SK-N-SH treated with all-trans-retinoic acid at 6 μM for 48 hours (cell line): ENCODE data around the gene CALHM1.

Source experiments
- ATAC-seq: fragments of 200-7000 bp; cut with Tn5 transposase; 3 replicates; pipeline ENCODE4 v1.9.1; 2020; ENCODE audit warnings: mild to moderate bottlenecking, moderate library complexity
- ARNTL ChIP-seq: fragments of 450-650 bp; formaldehyde crosslinking; IDR thresholded peaks from 2 replicates; pipeline ENCODE4 v1.5.0; 2020; ENCODE audit warnings: low read depth, mild to moderate bottlenecking, moderate library complexity, borderline replicate concordance
- BACH2 ChIP-seq: fragments of 250-450 bp; sonication (Bioruptor Pico); IDR thresholded peaks from 2 replicates; pipeline ENCODE4 v1.9.0; 2021; ENCODE audit warnings: mild to moderate bottlenecking, borderline replicate concordance
- CSDC2 ChIP-seq: fragments of 250-450 bp; sonication (Bioruptor Pico); IDR thresholded peaks from 2 replicates; pipeline ENCODE4 v1.5.0; 2020; ENCODE audit warnings: mild to moderate bottlenecking, moderate library complexity
- ESRRG ChIP-seq: fragments of 250-450 bp; sonication (Bioruptor Pico); IDR thresholded peaks from 2 replicates; pipeline ENCODE4 v1.6.1; 2021; ENCODE audit warnings: mild to moderate bottlenecking
- GLIS3 ChIP-seq: fragments of 250-450 bp; sonication (Bioruptor Pico); IDR thresholded peaks from 2 replicates; pipeline ENCODE4 v1.5.0; 2020; ENCODE audit warnings: mild to moderate bottlenecking, moderate library complexity
- ISL1 ChIP-seq: fragments of 250-450 bp; sonication (Bioruptor Pico); IDR thresholded peaks from 2 replicates; pipeline ENCODE4 v2.1.2; 2022; ENCODE audit warnings: mild to moderate bottlenecking, moderate library complexity
- OSR1 ChIP-seq: fragments of 250-450 bp; sonication (Bioruptor Pico); IDR thresholded peaks from 2 replicates; pipeline ENCODE4 v1.8.0; 2022; ENCODE audit warnings: moderate library complexity, mild to moderate bottlenecking, inconsistent platforms
- PPARA ChIP-seq: fragments of 250-450 bp; sonication (Bioruptor Pico); IDR thresholded peaks from 2 replicates; pipeline ENCODE4 v1.5.0; 2020; ENCODE audit warnings: mild to moderate bottlenecking, borderline replicate concordance
- RARB ChIP-seq: fragments of 250-450 bp; sonication (Bioruptor Pico); IDR thresholded peaks from 2 replicates; pipeline ENCODE4 v1.8.0; 2021; ENCODE audit warnings: mild to moderate bottlenecking, moderate library complexity
- SNAI2 ChIP-seq: fragments of 250-450 bp; sonication (Bioruptor Pico); IDR thresholded peaks from 2 replicates; pipeline ENCODE4 v1.5.0; 2020; ENCODE audit warnings: mild to moderate bottlenecking, moderate library complexity
- TCF4 ChIP-seq: fragments of 250-450 bp; sonication (Bioruptor Pico); IDR thresholded peaks from 2 replicates; pipeline ENCODE4 v1.8.0; 2021; ENCODE audit warnings: mild to moderate bottlenecking, moderate library complexity, borderline replicate concordance
- ZC3H10 ChIP-seq: fragments of 250-450 bp; sonication (Bioruptor Pico); IDR thresholded peaks from 2 replicates; pipeline ENCODE4 v1.5.1; 2021; ENCODE audit warnings: mild to moderate bottlenecking, moderate library complexity
- ZFP30 ChIP-seq: fragments of 450-650 bp; formaldehyde crosslinking; IDR thresholded peaks from 2 replicates; pipeline ENCODE4 v1.5.0; 2022; ENCODE audit warnings: mild to moderate bottlenecking, moderate library complexity
- ZNF565 ChIP-seq: fragments of 450-650 bp; formaldehyde crosslinking; conservative IDR thresholded peaks from 2 replicates; pipeline ENCODE4 v1.5.0; 2020; ENCODE audit warnings: low read depth, mild to moderate bottlenecking, moderate library complexity
- ZNF70 ChIP-seq: fragments of 450-650 bp; formaldehyde crosslinking; IDR thresholded peaks from 2 replicates; pipeline ENCODE4 v1.5.0; 2020; ENCODE audit warnings: mild to moderate bottlenecking, moderate library complexity
- ZNF8 ChIP-seq: fragments of 450-650 bp; formaldehyde crosslinking; IDR thresholded peaks from 2 replicates; pipeline ENCODE4 v1.5.0; 2020; ENCODE audit warnings: mild to moderate bottlenecking, moderate library complexity
- TF ChIP-seq, protein P1 (sequence below): fragments of 250-450 bp; sonication (Bioruptor Pico); IDR thresholded peaks from 2 replicates; pipeline ENCODE4 v1.8.0; 2020; ENCODE audit warnings: mild to moderate bottlenecking, moderate library complexity, borderline replicate concordance
- TF ChIP-seq, protein P2 (sequence below): fragments of 250-450 bp; sonication (Bioruptor Pico); IDR thresholded peaks from 2 replicates; pipeline ENCODE4 v1.5.1; 2020; ENCODE audit warnings: low read depth, mild to moderate bottlenecking, moderate library complexity
- TF ChIP-seq, protein P3 (sequence below): fragments of 250-450 bp; sonication (Bioruptor Pico); IDR thresholded peaks from 2 replicates; pipeline ENCODE4 v1.8.0; 2021; ENCODE audit warnings: low read depth, mild to moderate bottlenecking, moderate library complexity, borderline replicate concordance
- TF ChIP-seq, protein P4 (sequence below): fragments of 250-450 bp; sonication (Bioruptor Pico); IDR thresholded peaks from 2 replicates; pipeline ENCODE4 v1.5.0; 2020; ENCODE audit warnings: mild to moderate bottlenecking, moderate library complexity

CALHM1 gene

DNA sequence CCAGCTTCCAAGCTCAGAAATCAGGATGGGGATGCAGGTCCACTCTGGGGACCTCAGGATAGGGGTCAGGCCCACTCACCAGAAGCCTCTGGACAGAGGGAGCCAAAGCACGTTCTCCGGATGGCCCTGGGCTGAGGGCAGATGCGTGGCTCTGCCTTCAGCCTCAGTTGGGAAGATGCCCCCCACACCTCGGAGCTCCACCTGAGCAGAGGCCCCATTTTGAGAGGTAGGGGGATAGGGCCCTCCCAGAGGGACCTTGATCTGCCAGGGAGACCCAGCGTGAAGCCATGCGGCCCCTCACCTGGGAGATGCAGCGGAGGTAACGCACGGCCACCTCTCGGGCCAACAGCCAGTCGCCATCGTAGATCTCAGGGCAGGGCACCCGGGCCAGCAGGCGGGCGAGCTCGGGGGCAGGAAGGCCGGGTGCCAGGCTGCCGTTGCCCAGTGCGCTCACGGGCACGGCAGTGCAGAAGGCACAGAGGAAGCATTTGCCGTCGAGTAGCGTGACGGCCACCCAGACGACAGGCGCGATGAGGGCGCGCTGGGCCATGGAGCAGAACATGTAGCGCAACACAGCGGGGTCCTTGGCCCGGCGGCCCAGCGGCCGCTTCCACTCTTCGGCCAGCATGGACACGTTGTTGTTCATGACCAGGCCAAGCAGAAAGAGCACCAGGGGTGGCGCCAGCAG lies 660 bp downstream of the CALHM1 start:
- ATAC-seq, result no peak
- TF ChIP-seq ISL1 (CRISPR knock-in tag) (no peak), CSDC2 (CRISPR knock-in tag) (no peak), OSR1 (no peak), TCF4 (CRISPR knock-in tag) (no peak), ESRRG (CRISPR knock-in tag) (no peak), GLIS3 (CRISPR knock-in tag) (no peak)
- TF ChIP-seq, protein P1, sequence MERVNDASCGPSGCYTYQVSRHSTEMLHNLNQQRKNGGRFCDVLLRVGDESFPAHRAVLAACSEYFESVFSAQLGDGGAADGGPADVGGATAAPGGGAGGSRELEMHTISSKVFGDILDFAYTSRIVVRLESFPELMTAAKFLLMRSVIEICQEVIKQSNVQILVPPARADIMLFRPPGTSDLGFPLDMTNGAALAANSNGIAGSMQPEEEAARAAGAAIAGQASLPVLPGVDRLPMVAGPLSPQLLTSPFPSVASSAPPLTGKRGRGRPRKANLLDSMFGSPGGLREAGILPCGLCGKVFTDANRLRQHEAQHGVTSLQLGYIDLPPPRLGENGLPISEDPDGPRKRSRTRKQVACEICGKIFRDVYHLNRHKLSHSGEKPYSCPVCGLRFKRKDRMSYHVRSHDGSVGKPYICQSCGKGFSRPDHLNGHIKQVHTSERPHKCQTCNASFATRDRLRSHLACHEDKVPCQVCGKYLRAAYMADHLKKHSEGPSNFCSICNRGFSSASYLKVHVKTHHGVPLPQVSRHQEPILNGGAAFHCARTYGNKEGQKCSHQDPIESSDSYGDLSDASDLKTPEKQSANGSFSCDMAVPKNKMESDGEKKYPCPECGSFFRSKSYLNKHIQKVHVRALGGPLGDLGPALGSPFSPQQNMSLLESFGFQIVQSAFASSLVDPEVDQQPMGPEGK, result no peak
- TF ChIP-seq, protein P2, sequence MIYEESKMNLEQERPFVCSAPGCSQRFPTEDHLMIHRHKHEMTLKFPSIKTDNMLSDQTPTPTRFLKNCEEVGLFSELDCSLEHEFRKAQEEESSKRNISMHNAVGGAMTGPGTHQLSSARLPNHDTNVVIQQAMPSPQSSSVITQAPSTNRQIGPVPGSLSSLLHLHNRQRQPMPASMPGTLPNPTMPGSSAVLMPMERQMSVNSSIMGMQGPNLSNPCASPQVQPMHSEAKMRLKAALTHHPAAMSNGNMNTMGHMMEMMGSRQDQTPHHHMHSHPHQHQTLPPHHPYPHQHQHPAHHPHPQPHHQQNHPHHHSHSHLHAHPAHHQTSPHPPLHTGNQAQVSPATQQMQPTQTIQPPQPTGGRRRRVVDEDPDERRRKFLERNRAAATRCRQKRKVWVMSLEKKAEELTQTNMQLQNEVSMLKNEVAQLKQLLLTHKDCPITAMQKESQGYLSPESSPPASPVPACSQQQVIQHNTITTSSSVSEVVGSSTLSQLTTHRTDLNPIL (CRISPR knock-in tag), result no peak
- TF ChIP-seq, protein P3, sequence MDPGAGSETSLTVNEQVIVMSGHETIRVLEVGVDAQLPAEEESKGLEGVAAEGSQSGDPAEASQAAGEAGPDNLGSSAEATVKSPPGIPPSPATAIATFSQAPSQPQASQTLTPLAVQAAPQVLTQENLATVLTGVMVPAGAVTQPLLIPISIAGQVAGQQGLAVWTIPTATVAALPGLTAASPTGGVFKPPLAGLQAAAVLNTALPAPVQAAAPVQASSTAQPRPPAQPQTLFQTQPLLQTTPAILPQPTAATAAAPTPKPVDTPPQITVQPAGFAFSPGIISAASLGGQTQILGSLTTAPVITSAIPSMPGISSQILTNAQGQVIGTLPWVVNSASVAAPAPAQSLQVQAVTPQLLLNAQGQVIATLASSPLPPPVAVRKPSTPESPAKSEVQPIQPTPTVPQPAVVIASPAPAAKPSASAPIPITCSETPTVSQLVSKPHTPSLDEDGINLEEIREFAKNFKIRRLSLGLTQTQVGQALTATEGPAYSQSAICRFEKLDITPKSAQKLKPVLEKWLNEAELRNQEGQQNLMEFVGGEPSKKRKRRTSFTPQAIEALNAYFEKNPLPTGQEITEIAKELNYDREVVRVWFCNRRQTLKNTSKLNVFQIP (CRISPR knock-in tag), result no peak

DNA sequence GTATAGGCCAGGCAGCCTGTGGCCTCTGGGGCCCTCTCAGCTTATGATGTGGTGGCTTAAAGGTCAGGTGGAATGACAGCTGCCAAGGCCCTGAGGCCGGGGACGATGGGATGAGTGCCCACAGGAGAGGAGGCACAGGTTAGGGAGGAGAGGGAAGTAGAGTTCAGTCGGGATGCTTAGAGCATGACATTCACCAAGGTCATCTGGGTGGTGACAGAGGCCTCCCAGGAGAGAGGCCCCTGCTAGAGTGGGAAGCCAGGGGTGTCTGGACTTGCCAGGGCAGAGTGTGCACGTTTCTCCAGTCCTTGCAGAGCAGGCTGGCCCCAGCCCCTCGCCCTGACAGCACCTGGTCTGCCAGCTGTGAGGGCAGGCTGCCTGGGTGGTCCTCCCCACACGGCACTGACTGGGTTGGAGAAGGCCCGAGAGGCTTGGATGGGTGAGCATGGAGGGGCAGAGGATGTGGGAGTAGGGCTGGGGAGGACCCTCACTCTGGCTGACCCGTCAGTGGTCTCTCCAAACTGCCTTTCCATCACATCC lies 1.5 kb downstream of the CALHM1 start:
- TF ChIP-seq, protein P2 (CRISPR knock-in tag), result no peak
- TF ChIP-seq, all 23 proteins: peak for 0
- no peak for ATAC-seq

DNA sequence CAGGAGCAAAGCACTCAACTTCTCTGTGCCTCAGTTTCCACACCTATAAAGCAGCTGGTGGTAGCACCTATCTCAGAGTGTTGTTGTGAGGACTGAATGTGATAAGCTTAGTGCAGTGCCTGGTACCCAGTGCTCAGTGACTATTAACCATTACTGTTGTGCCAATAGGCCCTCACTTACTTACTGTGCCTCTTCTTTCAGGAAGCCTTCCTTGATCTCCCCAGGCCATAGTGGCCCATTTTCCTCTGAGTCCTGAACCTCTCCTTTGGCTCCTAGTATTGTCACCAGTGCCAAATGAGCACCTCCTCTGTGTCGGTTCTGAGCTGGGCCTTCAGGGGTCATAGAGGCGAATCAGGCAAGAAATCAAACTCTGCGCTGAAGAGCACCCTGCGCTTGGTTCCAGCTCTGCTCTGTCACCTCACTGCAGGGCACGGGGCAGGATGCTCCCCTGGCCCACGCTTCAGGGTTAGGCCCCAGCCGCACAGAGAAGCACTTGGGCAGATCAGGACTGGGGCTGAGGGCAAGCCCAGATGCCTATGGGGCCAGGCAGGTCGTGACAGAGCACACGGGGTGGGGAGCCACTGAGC lies 2.5 kb downstream of the CALHM1 start:
- no peak for TF ChIP-seq ZNF565 (CRISPR knock-in tag)
- no peak for TF ChIP-seq ZNF70 (CRISPR knock-in tag)
- no peak for TF ChIP-seq ZC3H10 (CRISPR knock-in tag)
- TF ChIP-seq PPARA (CRISPR knock-in tag), result no peak
- no peak for TF ChIP-seq ARNTL (CRISPR knock-in tag)
- TF ChIP-seq ZNF8 (CRISPR knock-in tag), result no peak
- TF ChIP-seq OSR1, result no peak
- no peak for ATAC-seq

DNA sequence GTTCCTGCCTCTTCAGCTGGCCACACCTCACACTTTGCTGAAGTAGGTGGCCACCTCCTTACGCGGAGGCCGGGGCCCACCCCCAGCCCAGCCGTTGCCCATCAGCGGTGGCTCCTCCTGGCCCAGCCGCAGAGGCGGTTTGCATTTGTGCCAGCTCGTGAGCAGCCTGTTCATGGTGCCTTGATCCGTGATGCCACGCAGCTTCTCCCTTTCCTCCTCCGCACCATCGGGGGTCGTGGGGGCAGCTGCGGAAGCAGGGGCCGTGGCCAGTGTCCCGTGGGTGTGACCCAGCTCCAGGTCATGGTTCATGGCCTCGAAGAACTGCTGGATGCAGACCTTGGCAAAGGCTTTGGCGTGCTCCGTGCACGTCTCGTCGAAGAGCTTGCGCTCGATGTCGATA lies 3.5 kb downstream of the CALHM1 start:
- no peak for ATAC-seq

DNA sequence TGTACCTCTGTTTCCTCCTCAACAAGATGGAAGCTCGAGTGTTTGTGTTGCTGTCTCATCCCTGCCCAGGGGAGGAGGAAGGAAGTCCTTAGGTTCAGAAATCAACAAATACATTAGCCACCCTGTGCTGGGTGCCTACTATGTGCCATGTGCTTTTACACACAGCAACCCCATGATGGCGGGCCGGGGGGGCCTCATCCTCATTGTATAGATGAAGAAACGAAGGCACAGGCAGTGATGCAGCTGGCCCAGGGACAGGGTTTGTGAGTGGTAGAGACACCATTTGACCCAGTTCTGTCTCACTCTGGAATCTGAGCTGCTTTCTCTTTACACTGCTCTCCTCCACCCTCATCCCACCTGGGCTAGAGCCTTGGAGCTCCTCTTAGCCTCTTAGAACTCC lies 4.7 kb downstream of the CALHM1 start:
- TF ChIP-seq RARB (CRISPR knock-in tag), result no peak
- no peak for TF ChIP-seq ZFP30 (CRISPR knock-in tag)
- no peak for TF ChIP-seq ZNF565 (CRISPR knock-in tag)
- TF ChIP-seq TCF4 (CRISPR knock-in tag), result no peak
- no peak for TF ChIP-seq SNAI2 (CRISPR knock-in tag)
- TF ChIP-seq ZC3H10 (CRISPR knock-in tag), result no peak
- TF ChIP-seq, protein P4, sequence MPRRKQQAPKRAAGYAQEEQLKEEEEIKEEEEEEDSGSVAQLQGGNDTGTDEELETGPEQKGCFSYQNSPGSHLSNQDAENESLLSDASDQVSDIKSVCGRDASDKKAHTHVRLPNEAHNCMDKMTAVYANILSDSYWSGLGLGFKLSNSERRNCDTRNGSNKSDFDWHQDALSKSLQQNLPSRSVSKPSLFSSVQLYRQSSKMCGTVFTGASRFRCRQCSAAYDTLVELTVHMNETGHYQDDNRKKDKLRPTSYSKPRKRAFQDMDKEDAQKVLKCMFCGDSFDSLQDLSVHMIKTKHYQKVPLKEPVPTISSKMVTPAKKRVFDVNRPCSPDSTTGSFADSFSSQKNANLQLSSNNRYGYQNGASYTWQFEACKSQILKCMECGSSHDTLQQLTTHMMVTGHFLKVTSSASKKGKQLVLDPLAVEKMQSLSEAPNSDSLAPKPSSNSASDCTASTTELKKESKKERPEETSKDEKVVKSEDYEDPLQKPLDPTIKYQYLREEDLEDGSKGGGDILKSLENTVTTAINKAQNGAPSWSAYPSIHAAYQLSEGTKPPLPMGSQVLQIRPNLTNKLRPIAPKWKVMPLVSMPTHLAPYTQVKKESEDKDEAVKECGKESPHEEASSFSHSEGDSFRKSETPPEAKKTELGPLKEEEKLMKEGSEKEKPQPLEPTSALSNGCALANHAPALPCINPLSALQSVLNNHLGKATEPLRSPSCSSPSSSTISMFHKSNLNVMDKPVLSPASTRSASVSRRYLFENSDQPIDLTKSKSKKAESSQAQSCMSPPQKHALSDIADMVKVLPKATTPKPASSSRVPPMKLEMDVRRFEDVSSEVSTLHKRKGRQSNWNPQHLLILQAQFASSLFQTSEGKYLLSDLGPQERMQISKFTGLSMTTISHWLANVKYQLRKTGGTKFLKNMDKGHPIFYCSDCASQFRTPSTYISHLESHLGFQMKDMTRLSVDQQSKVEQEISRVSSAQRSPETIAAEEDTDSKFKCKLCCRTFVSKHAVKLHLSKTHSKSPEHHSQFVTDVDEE (CRISPR knock-in tag), result no peak
- TF ChIP-seq ARNTL (CRISPR knock-in tag), result no peak
- no peak for TF ChIP-seq PPARA (CRISPR knock-in tag)
- no peak for ATAC-seq

More for the DNA sequence above, 3.5 kb downstream of the CALHM1 start:
- no peak for TF ChIP-seq ZNF70 (CRISPR knock-in tag)
- TF ChIP-seq ESRRG (CRISPR knock-in tag), result no peak
- no peak for TF ChIP-seq SNAI2 (CRISPR knock-in tag)
- TF ChIP-seq BACH2 (CRISPR knock-in tag), result no peak
- TF ChIP-seq PPARA (CRISPR knock-in tag), result no peak
- TF ChIP-seq GLIS3 (CRISPR knock-in tag), result no peak
